ENCODE results near the gene CENPB.

GRCh38 chr20:3744806-3745685 lies 41.5 kb downstream of the CENPB start:
- TF ChIP-seq CTCF (optimal IDR thresholded peaks at IDR 0.05 in 1 of 3, IDR thresholded peaks at IDR 0.05 in 1 of 3, conservative IDR thresholded peaks at IDR 0.05 in 1 of 3; ENCODE audit: extremely low read depth in 1 of 3, insufficient read depth in 2 of 3, low read length in 3 of 3) (peak in 1 of 3 experiments; percentile 28), EZH2 (IDR thresholded peaks at IDR 0.05; ENCODE audit: low read length) (no peak)

Measured in keratinocyte (primary cell).